IPS-18a (cell line): ENCODE measurements around the gene FOSL1.
A peak's percentile ranks its signal among the peaks of the same experiment; 100 is the strongest.

Experiments used
- H3K27ac ChIP-seq: one replicate; pipeline ENCODE4 v1.5.1; 2013; ENCODE audit warnings: low read length
- H3K27me3 ChIP-seq: one replicate; pipeline ENCODE4 v1.6.1; 2013; ENCODE audit warnings: mild to moderate bottlenecking, low read length; ENCODE audit not compliant: control insufficient read depth, insufficient read depth
- H3K36me3 ChIP-seq: one replicate; pipeline ENCODE4 v1.6.1; 2013; ENCODE audit warnings: low read depth, low read length; ENCODE audit not compliant: control insufficient read depth
- H3K4me1 ChIP-seq: one replicate; pipeline ENCODE4 v1.6.1; 2013; ENCODE audit warnings: low read depth, low read length; ENCODE audit not compliant: control insufficient read depth
- H3K4me3 ChIP-seq: one replicate; pipeline ENCODE4 v1.5.1; 2013; ENCODE audit warnings: low read length
- H3K9ac ChIP-seq: one replicate; pipeline ENCODE4 v1.6.1; 2013; ENCODE audit warnings: mild to moderate bottlenecking, low read length, moderate library complexity
- H3K9me3 ChIP-seq: one replicate; pipeline ENCODE4 v1.6.1; 2013; ENCODE audit warnings: low read depth, low read length; ENCODE audit not compliant: control insufficient read depth

FOSL1 gene

GRCh38 chr11:65900125-65900898, at the start of gene FOSL1:
Gene FOSL1, minus strand, starts transcription at chr11:65900388. Its CDS starts 49 bp downstream, at chr11:65900339.
- H3K27me3 ChIP-seq = peaks cover 77% of the 10 kb centered on the region
- H3K27ac ChIP-seq = no peak within 1 kb of the TSS
- peak within 1 kb of the TSS; percentile 56 for H3K4me3 ChIP-seq
- H3K36me3 ChIP-seq = no peaks in the 10 kb centered on the region
- peak within 1 kb of the TSS; percentile 36 for H3K9ac ChIP-seq
- no peaks in the 10 kb centered on the region for H3K4me1 ChIP-seq
- no peaks in the 10 kb centered on the region for H3K9me3 ChIP-seq

- Histone ChIP-seq H3K9ac (no peak overlapping the region), H3K4me3 (no peak overlapping the region), H3K4me1 (peaks cover 18% of the 10 kb centered on the region), H3K27ac (no peak overlapping the region), H3K36me3 (no peaks in the 10 kb centered on the region), H3K9me3 (no peaks in the 10 kb centered on the region), H3K27me3 (no peaks in the 10 kb centered on the region)
Measured at GRCh38 chr11:65947603-65948125, 47.5 kb upstream of the FOSL1 start.

GRCh38 chr11:65947133-65947532, 46.9 kb upstream of the FOSL1 start:
- Histone ChIP-seq H3K4me3 (no peak overlapping the region), H3K27me3 (no peaks in the 10 kb centered on the region), H3K36me3 (no peaks in the 10 kb centered on the region), H3K4me1 (peaks cover 18% of the 10 kb centered on the region), H3K9me3 (no peaks in the 10 kb centered on the region), H3K27ac (no peak overlapping the region), H3K9ac (no peak overlapping the region)

DNA sequence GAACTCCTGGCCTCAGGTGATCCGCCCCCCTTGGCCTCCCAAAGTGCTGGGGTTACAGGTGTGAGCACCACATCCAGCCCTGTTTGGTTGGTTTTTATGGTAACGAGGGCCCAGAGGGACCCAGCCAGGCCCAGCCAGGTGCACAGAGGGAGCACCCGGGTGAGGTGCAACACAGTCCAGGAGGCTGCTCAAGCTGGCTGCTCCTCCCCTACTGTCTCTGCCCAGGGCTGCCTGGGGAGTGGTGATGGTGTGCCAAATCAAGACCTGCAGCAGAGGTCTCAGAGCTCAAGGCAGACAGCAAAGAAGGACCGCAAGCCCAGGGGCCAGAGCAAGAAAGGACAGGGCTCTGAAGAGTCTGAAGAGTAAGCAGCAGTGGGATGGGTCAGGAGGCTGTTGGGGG, 46.5 kb upstream of the FOSL1 start:
- Histone ChIP-seq H3K27ac (no peak overlapping the region), H3K27me3 (no peaks in the 10 kb centered on the region), H3K9me3 (no peaks in the 10 kb centered on the region), H3K9ac (no peak overlapping the region), H3K4me1 (peaks cover 18% of the 10 kb centered on the region), H3K36me3 (no peaks in the 10 kb centered on the region), H3K4me3 (no peak overlapping the region)

- no peaks in the 10 kb centered on the region for H3K9me3 ChIP-seq
- H3K27ac ChIP-seq = peak overlapping the region; percentile 72
- no peaks in the 10 kb centered on the region for H3K27me3 ChIP-seq
- no peaks in the 10 kb centered on the region for H3K36me3 ChIP-seq
- peaks cover 18% of the 10 kb centered on the region for H3K4me1 ChIP-seq
- peak overlapping the region; percentile 44 for H3K9ac ChIP-seq
- peak overlapping the region; percentile 55 for H3K4me3 ChIP-seq
Measured at GRCh38 chr11:65945941-65946558, 45.9 kb upstream of the FOSL1 start.

DNA sequence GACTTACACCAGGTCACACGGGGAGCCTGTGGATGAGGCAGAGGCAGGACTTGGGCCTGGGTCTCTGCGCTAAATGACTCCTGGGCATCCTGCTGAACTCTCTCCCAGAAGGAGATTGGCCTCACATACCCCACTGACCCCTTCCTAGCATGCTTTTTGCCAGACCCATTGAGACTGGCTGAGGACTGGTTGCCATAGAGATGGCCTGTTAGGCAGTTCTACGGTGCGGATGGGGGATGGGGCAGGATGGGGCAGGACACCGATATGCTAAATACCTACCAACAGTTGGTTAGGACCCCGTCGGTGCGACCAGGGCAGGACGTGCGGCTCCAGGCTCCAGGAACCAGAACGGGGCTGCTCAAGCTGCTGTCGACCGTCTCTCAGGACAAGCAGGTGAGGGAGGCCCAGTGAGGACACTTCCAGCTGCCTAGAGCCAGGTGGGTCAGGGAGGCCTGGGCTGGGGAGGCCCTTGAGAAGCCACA, 45.3 kb upstream of the FOSL1 start, which contains the start of gene TSGA10IP:
Gene TSGA10IP (plus strand): TSS at position 51 of the 482 bp plus-strand sequence. CDS start 196 bp downstream, at position 247.
- peak within 1 kb of the TSS; percentile 44 for H3K9ac ChIP-seq
- peaks cover 18% of the 10 kb centered on the region for H3K4me1 ChIP-seq
- no peaks in the 10 kb centered on the region for H3K27me3 ChIP-seq
- H3K27ac ChIP-seq = peak within 1 kb of the TSS; percentile 72
- H3K9me3 ChIP-seq = no peaks in the 10 kb centered on the region
- H3K36me3 ChIP-seq = no peaks in the 10 kb centered on the region
- H3K4me3 ChIP-seq = peak within 1 kb of the TSS; percentile 55

- Histone ChIP-seq H3K9ac (peak overlapping the region; percentile 44), H3K4me3 (no peak overlapping the region), H3K36me3 (no peaks in the 10 kb centered on the region), H3K27me3 (no peaks in the 10 kb centered on the region), H3K9me3 (no peaks in the 10 kb centered on the region), H3K27ac (no peak overlapping the region), H3K4me1 (peaks cover 18% of the 10 kb centered on the region)
Measured at GRCh38 chr11:65944767-65945166, 44.6 kb upstream of the FOSL1 start.

DNA sequence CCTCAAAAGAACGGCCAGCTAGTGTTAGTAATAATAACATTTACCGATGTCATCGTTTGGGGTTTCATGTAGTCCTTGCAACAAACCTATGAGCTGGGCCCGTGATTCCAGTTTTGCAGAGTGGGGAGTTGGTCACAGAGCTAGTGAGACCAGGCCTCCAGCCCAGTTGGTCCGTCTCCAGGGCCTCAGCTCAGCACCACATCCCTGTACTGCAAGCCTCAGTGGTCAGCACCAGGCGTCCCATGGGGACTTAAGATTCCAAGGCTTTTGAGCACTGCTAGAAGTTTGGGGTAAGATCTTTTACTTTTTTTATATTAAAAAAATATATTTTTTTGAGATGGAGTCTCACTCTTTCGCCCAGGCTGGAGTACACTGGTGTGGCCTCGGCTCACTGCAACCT, 44.0 kb upstream of the FOSL1 start:
- Histone ChIP-seq H3K9me3 (no peaks in the 10 kb centered on the region), H3K27me3 (no peaks in the 10 kb centered on the region), H3K4me1 (peaks cover 18% of the 10 kb centered on the region), H3K36me3 (no peaks in the 10 kb centered on the region), H3K27ac (no peak overlapping the region), H3K9ac (no peak overlapping the region), H3K4me3 (no peak overlapping the region)

DNA sequence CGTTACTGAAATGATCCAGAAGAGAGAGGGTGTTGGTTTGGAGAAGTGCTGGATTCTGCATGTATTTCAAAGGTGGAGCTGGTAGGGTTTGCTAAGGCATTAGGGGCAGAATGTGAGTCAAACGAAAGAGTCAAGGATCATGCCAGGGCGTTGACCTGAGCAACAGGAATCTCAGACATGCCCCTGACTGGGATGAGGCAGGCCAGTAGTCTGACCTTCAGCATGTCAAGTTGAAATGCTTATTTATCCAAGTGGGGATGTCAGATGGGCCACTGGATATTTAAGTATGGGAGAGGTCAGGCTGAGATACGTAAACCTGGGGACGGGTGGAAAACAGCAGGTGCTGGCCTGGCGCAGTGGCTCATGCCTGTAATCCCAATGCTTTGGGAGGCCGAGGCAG, 42.3 kb upstream of the FOSL1 start:
- no peak overlapping the region for H3K4me3 ChIP-seq
- H3K27me3 ChIP-seq = no peaks in the 10 kb centered on the region
- no peaks in the 10 kb centered on the region for H3K9me3 ChIP-seq
- H3K9ac ChIP-seq = no peak overlapping the region
- no peaks in the 10 kb centered on the region for H3K36me3 ChIP-seq
- no peak overlapping the region for H3K27ac ChIP-seq
- peaks cover 18% of the 10 kb centered on the region for H3K4me1 ChIP-seq

GRCh38 chr11:65941720-65942310, 41.6 kb upstream of the FOSL1 start:
- no peaks in the 10 kb centered on the region for H3K27me3 ChIP-seq
- peaks cover 15% of the 10 kb centered on the region for H3K4me1 ChIP-seq
- no peaks in the 10 kb centered on the region for H3K36me3 ChIP-seq
- no peak overlapping the region for H3K27ac ChIP-seq
- no peaks in the 10 kb centered on the region for H3K9me3 ChIP-seq
- H3K4me3 ChIP-seq = no peak overlapping the region
- H3K9ac ChIP-seq = no peak overlapping the region

DNA sequence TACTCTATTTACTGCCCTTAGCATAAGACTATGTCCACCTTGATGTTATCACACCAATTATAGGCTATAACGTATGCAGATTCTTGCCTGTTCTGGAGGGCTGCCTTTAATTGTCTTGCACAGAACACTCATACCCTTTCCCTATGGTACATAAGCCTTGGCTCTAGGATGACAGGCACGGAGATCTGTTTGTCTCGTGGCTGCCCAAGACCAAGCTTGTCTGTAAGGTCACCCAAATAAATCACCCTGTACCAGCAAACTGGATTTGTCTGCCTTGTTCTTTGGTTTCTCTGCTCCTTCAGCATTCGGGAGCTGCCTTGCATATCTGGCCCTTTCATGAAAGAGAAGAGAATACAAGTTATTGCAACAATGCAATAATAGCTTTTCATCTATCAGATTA, 37.6 kb upstream of the FOSL1 start:
- Histone ChIP-seq H3K27me3 (no peaks in the 10 kb centered on the region), H3K9me3 (no peaks in the 10 kb centered on the region), H3K4me3 (no peak overlapping the region), H3K27ac (no peak overlapping the region), H3K36me3 (no peaks in the 10 kb centered on the region), H3K9ac (no peak overlapping the region), H3K4me1 (no peaks in the 10 kb centered on the region)
